ENCODE results near the gene ZC3H12D.

ZC3H12D gene

GRCh38 chr6:149493761-149494320 lies 9.0 kb upstream of the ZC3H12D start:
- no peak overlapping the region for H3K4me3 ChIP-seq (replicated peaks; ENCODE audit: low read depth, low read length)
- DNase-seq (ENCODE audit: extremely low read depth, low read depth) = no peak
- TF ChIP-seq CTCF (IDR thresholded peaks at IDR 0.05; ENCODE audit: low read depth, low read length, missing control alignments) = no peak

GRCh38 chr6:149492798-149493343 lies 8.1 kb upstream of the ZC3H12D start:
- H3K4me3 ChIP-seq (replicated peaks; ENCODE audit: low read depth, low read length) = no peak overlapping the region
- TF ChIP-seq CTCF (IDR thresholded peaks at IDR 0.05; ENCODE audit: low read depth, low read length, missing control alignments) = no peak
- DNase-seq (ENCODE audit: extremely low read depth, low read depth) = no peak

GRCh38 chr6:149489967-149490366 lies 5.2 kb upstream of the ZC3H12D start:
- TF ChIP-seq CTCF (IDR thresholded peaks at IDR 0.05; ENCODE audit: low read depth, low read length, missing control alignments) = no peak
- no peak for DNase-seq (ENCODE audit: extremely low read depth, low read depth)
- H3K4me3 ChIP-seq (replicated peaks; ENCODE audit: low read depth, low read length) = no peak overlapping the region

- no peak for DNase-seq (ENCODE audit: extremely low read depth, low read depth)
- H3K4me3 ChIP-seq (replicated peaks; ENCODE audit: low read depth, low read length) = no peak overlapping the region
- TF ChIP-seq CTCF (IDR thresholded peaks at IDR 0.05; ENCODE audit: low read depth, low read length, missing control alignments) = no peak
Measured at GRCh38 chr6:149488815-149489214, 4.0 kb upstream of the ZC3H12D start.

- no peak overlapping the region for H3K4me3 ChIP-seq (replicated peaks; ENCODE audit: low read depth, low read length)
- DNase-seq (ENCODE audit: extremely low read depth, low read depth) = no peak
- TF ChIP-seq CTCF (IDR thresholded peaks at IDR 0.05; ENCODE audit: low read depth, low read length, missing control alignments) = no peak
Measured at GRCh38 chr6:149487316-149487715, 2.5 kb upstream of the ZC3H12D start.

- DNase-seq (ENCODE audit: extremely low read depth, low read depth) = no peak
- no peak overlapping the region for H3K4me3 ChIP-seq (replicated peaks; ENCODE audit: low read depth, low read length)
- no peak for TF ChIP-seq CTCF (IDR thresholded peaks at IDR 0.05; ENCODE audit: low read depth, low read length, missing control alignments)
Measured at GRCh38 chr6:149483849-149484655, 762 bp downstream of the ZC3H12D start.
